Muscle layer of colon (tissue), 2 donors: ENCODE results near the gene LMOD1.

Experiments used
- H3K27ac ChIP-seq: one replicate; pipeline ENCODE4 v1.7.0; 2013; ENCODE audit warnings: low read depth, mild to moderate bottlenecking, low read length, moderate library complexity
- H3K27me3 ChIP-seq, 2 donors: one replicate each; pipeline ENCODE4 v1.7.0; 2013; ENCODE audit warnings: low read length in 2 of 2, mild to moderate bottlenecking in 2 of 2; ENCODE audit not compliant: insufficient read depth in 2 of 2, control insufficient read depth in 1 of 2
- H3K36me3 ChIP-seq: one replicate; pipeline ENCODE4 v1.7.0; 2013; ENCODE audit warnings: mild to moderate bottlenecking, low read length; ENCODE audit not compliant: insufficient read depth
- H3K4me1 ChIP-seq: one replicate; pipeline ENCODE4 v1.7.0; 2013; ENCODE audit warnings: mild to moderate bottlenecking, low read length; ENCODE audit not compliant: insufficient read depth
- H3K4me3 ChIP-seq, 2 donors: one replicate each; pipeline ENCODE4 v1.7.0; 2013; ENCODE audit warnings: low read length in 2 of 2, low read depth in 1 of 2, mild to moderate bottlenecking in 1 of 2, moderate library complexity in 1 of 2
- H3K9ac ChIP-seq: one replicate; pipeline ENCODE4 v1.7.0; 2013; ENCODE audit warnings: low read length
- H3K9me3 ChIP-seq: one replicate; pipeline ENCODE4 v1.7.0; 2013; ENCODE audit warnings: mild to moderate bottlenecking, low read length
- donor health status: abdominal sarcoma.
- donor health status: Adenocarcinoma of cecum.

The LMOD1 gene

DNA sequence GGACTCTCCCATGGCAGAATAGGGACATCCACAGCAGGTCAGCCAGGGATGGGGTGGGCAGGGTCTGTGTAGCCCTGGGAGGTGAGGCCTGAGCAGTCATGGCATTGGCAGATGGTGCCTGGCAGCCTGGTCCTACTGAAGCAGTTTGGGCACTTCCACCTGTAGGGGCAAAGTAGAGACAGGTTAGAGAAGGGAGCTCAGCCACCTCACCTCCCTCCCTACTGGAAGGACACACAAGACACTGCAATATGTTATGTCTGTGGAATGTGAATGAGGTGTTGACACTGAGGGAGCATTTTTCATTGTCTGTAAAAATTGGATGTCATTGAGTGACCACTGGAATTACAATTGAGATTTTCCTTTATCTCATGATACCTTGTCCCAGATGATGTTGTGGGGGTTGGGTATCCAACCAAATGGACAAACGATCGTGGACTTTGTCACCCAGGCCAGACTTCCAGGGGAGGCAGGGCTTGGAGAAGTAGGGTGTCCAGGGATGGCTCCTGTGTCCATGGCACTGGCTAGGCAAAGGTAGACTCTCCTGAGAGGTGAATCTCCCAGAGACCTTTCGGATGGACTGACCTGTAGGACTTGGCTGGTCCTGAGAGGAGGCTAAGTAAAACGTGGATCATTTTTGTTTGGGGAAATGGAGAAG lies 48.0 kb downstream of the LMOD1 start:
- no peaks in the 10 kb centered on the region for H3K27me3 ChIP-seq
- H3K36me3 ChIP-seq, result peaks cover 38% of the 10 kb centered on the region
- peak overlapping the region; percentile 71 for H3K27ac ChIP-seq
- no peak overlapping the region for H3K9ac ChIP-seq
- no peaks in the 10 kb centered on the region for H3K9me3 ChIP-seq
- no peak overlapping the region for H3K4me3 ChIP-seq
- H3K4me1 ChIP-seq, result peaks cover 76% of the 10 kb centered on the region

- Histone ChIP-seq H3K9ac (peak overlapping the region; percentile 16), H3K4me3 (no peak overlapping the region), H3K36me3 (peaks cover 38% of the 10 kb centered on the region), H3K27me3 (no peaks in the 10 kb centered on the region), H3K27ac (peak overlapping the region; percentile 68), H3K4me1 (peaks cover 69% of the 10 kb centered on the region), H3K9me3 (no peaks in the 10 kb centered on the region)
Measured at GRCh38 chr1:201896951-201897391, 49.4 kb downstream of the LMOD1 start.

DNA sequence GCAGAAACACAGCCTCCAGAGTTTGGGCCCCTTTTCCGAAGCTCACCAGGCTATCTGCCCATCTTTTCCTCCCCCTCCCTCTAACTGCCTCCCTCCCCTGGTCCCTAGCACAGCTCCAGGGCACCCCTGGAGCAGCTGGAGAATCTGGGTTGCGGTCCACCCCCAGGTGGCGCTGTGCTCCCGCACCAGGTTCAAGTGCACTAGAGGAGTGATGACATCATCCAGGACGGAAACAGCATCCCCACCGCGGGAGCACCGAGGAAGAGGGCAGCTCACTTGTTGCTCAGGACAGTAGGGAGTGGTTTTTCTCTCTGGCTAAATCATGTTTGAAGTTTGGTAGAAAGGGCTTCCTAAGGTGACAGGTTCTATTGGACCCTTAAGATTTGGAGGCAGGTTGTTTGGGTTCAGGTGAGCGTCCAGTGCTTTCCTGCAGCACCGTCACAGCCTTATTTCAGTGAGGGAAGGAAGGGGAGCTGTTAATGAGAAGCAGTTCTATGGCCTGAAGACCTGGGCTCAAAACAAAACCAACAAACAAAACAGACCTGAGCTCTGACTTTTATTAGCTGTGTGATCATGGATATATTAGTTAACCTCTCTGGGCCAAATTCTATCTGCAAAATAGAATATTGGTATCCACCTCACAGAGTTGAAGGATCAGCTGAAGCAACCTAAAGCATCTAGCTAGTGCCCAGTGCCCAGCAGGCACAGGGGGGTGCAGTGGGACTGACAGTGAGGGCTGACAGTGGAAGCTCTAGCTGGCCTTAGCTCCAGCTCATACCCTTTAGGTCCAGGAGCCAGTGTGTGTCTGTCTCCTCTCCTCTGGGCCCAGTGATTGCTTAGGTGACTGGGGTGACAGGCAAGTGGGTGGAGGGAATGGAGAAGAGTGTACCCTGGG lies 50.2 kb downstream of the LMOD1 start:
- Histone ChIP-seq H3K36me3 (peaks cover 38% of the 10 kb centered on the region), H3K9me3 (no peaks in the 10 kb centered on the region), H3K9ac (peak overlapping the region; percentile 16), H3K4me1 (peaks cover 68% of the 10 kb centered on the region), H3K27me3 (no peaks in the 10 kb centered on the region), H3K27ac (peak overlapping the region; percentile 62), H3K4me3 (no peak overlapping the region)

- H3K4me3 ChIP-seq, result no peak overlapping the region
- no peak overlapping the region for H3K9ac ChIP-seq
- no peak overlapping the region for H3K27ac ChIP-seq
- H3K36me3 ChIP-seq, result peaks cover 32% of the 10 kb centered on the region
- no peaks in the 10 kb centered on the region for H3K9me3 ChIP-seq
- peaks cover 59% of the 10 kb centered on the region for H3K4me1 ChIP-seq
- no peaks in the 10 kb centered on the region for H3K27me3 ChIP-seq
Measured at GRCh38 chr1:201895120-201895665, 51.2 kb downstream of the LMOD1 start.

DNA sequence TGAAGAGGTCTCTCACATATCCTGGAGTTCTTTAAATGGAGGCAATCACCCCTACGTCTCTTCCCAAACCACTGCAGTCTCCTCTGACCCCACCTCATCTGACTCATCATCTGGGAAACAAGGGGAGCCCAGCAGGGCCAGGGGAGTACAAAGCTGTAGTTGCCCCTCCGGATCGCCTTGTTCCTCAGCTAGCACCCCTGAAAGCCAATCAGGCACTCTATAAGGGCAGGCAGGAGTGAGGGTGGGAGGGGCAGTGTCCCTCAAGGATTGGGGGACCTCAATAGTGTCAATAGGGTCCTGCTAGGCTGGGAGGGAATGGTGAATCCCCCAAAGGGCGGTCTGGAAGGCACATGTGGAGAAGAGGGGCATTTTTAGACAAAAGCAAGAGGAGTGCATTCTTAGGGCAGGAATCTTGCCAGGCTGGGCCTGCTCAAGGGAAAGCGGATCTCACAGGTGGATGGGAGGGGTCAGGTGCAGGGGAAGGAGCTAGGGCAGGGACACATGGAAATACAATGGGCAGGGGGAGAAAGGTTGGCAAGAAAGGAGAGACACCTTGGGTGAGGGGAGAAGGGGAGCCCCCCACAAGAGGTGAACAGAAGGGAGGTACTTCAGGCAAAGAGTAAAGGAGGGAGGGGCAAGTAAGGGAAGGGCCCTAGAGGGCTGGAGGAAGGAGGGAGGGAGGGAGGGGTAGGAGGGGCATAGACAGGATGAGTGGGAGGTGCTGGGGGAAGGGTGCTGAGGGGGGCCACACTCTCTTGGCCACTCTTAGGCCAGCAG lies 51.8 kb downstream of the LMOD1 start:
- Histone ChIP-seq H3K36me3 (peaks cover 25% of the 10 kb centered on the region), H3K9me3 (no peaks in the 10 kb centered on the region), H3K4me3 (no peak overlapping the region), H3K4me1 (peaks cover 57% of the 10 kb centered on the region), H3K27ac (peak overlapping the region; percentile 37), H3K27me3 (no peaks in the 10 kb centered on the region), H3K9ac (no peak overlapping the region)

DNA sequence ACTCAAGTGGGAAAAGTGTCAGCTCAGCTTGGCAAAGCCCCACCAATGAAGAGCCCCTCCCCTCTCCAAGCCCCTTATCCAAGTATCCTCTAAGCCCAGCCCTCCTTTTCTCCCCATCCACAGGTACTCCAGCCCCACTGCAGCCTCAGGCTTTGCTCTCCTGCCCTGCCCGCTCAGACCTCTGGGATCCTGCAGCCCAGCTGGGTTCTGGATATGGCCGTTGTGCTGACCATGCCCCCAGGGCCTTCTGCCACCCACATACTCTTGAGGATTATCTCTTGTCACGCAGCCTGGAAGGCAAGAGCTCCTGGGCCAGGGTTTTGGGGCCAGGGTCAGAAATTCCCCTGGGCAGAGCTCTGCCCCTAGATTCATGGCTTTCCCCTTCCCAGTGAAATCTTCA lies 52.9 kb downstream of the LMOD1 start:
- H3K36me3 ChIP-seq, result peaks cover 15% of the 10 kb centered on the region
- peaks cover 52% of the 10 kb centered on the region for H3K4me1 ChIP-seq
- no peaks in the 10 kb centered on the region for H3K27me3 ChIP-seq
- no peak overlapping the region for H3K27ac ChIP-seq
- H3K9me3 ChIP-seq, result no peaks in the 10 kb centered on the region
- no peak overlapping the region for H3K9ac ChIP-seq
- no peak overlapping the region for H3K4me3 ChIP-seq

- Histone ChIP-seq H3K4me1 (peaks cover 48% of the 10 kb centered on the region), H3K9ac (no peak overlapping the region), H3K9me3 (no peaks in the 10 kb centered on the region), H3K36me3 (peaks cover 3% of the 10 kb centered on the region), H3K27ac (no peak overlapping the region), H3K4me3 (no peak overlapping the region), H3K27me3 (no peaks in the 10 kb centered on the region)
Measured at GRCh38 chr1:201892211-201892610, 54.1 kb downstream of the LMOD1 start.

- no peaks in the 10 kb centered on the region for H3K9me3 ChIP-seq
- H3K4me3 ChIP-seq, result no peak overlapping the region
- H3K36me3 ChIP-seq, result no peaks in the 10 kb centered on the region
- H3K4me1 ChIP-seq, result peaks cover 41% of the 10 kb centered on the region
- peak overlapping the region; percentile 22 for H3K27ac ChIP-seq
- no peaks in the 10 kb centered on the region for H3K27me3 ChIP-seq
- H3K9ac ChIP-seq, result no peak overlapping the region
Measured at GRCh38 chr1:201891451-201892045, 54.8 kb downstream of the LMOD1 start.

DNA sequence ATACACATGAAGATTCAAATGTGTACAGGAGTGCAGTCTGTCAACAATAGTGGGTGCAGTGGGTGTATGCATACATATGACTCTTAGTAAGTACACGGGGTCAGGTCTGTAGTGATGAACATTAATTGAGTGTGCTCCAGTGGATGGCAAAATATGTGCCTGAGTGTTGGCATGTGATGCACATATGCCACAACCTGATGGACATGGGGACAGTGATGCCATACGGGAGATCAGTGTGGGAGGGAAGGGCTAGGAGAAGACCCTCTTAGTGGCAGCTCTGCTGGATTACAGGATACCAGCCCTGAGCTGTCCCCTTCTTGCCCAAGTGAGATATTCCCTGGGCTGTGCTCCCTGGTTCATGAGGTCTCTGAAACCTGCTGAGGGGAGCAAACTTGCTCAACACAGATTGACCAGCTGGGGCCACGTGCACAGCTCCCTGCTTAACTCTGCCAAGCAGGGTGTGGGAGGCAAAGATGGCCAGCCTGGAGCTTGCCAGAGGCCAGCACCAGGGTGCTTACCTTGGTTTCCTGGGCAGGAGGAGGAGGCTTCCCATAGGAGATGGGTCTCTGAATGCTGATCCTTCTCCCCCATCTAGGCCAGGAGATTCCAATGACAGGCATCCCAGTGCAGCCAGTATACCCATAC lies 55.4 kb downstream of the LMOD1 start:
- H3K9me3 ChIP-seq, result no peaks in the 10 kb centered on the region
- no peak overlapping the region for H3K4me3 ChIP-seq
- peaks cover 35% of the 10 kb centered on the region for H3K4me1 ChIP-seq
- H3K27ac ChIP-seq, result no peak overlapping the region
- no peaks in the 10 kb centered on the region for H3K27me3 ChIP-seq
- no peaks in the 10 kb centered on the region for H3K36me3 ChIP-seq
- H3K9ac ChIP-seq, result no peak overlapping the region

DNA sequence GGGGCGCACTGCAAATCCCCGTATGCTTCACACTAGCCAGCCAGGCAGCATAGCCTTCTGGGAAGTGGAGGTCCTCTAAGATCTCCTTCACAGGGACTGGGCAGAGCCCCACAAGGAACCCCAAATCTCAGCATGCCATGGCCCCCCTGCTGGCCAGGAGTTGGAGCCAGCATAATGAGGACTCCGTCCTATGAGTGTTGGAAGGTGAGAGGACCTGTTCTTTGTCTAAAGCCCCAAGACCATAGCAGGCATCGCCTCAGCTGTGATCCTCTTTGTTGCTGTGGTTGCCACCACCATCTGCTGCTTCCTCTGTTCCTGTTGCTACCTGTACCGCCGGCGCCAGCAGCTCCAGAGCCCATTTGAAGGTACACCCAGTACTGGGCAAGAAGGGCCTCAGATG lies 56.1 kb downstream of the LMOD1 start:
- H3K27ac ChIP-seq, result no peak overlapping the region
- no peak overlapping the region for H3K9ac ChIP-seq
- H3K4me1 ChIP-seq, result peaks cover 37% of the 10 kb centered on the region
- H3K4me3 ChIP-seq, result no peak overlapping the region
- no peaks in the 10 kb centered on the region for H3K27me3 ChIP-seq
- H3K9me3 ChIP-seq, result no peaks in the 10 kb centered on the region
- H3K36me3 ChIP-seq, result no peaks in the 10 kb centered on the region
